HG02763 (cell line): Measurements from ENCODE around the gene PRCD.
"Not testable (repeated sequence)": the region's sequence is repeated elsewhere in the genome, so short reads cannot be mapped to it uniquely, and the experiment has no call there.

ENCODE experiments used
- ATAC-seq: cut with Tn5 transposase; IDR thresholded peaks from one replicate; pipeline ENCODE4 v1.9.1; 2021; ENCODE audit warnings: mild to moderate bottlenecking, moderate library complexity; ENCODE audit not compliant: unreplicated experiment

Gene PRCD

GRCh38 chr17:76502341-76503211 is 37.3 kb upstream of the PRCD start:
- ATAC-seq = no peak

GRCh38 chr17:76504117-76504516 is 35.7 kb upstream of the PRCD start:
- no peak for ATAC-seq

- no peak for ATAC-seq
Observed at GRCh38 chr17:76506408-76507345, 33.2 kb upstream of the PRCD start.

- not testable (repeated sequence) for ATAC-seq
Observed at GRCh38 chr17:76508472-76509063, 31.3 kb upstream of the PRCD start.

GRCh38 chr17:76510831-76511244 is 29.0 kb upstream of the PRCD start:
- no peak for ATAC-seq

- no peak for ATAC-seq
Observed at GRCh38 chr17:76511668-76512365, 28.0 kb upstream of the PRCD start.

- ATAC-seq = no peak
Observed at GRCh38 chr17:76512366-76513305, 27.2 kb upstream of the PRCD start.

GRCh38 chr17:76513306-76513692 is 26.5 kb upstream of the PRCD start:
- ATAC-seq = no peak

- not testable (repeated sequence) for ATAC-seq
Observed at GRCh38 chr17:76514355-76514754, 25.5 kb upstream of the PRCD start.

- ATAC-seq = peak; percentile 49
Observed at GRCh38 chr17:76515274-76515949, 24.4 kb upstream of the PRCD start.

GRCh38 chr17:76517638-76518038 is 22.2 kb upstream of the PRCD start:
- no peak for ATAC-seq

GRCh38 chr17:76519048-76519966 is 20.5 kb upstream of the PRCD start:
- ATAC-seq = no peak

GRCh38 chr17:76521262-76521661 is 18.6 kb upstream of the PRCD start:
- ATAC-seq = no peak

- not testable (repeated sequence) for ATAC-seq
Observed at GRCh38 chr17:76521683-76522082, 18.2 kb upstream of the PRCD start.

- no peak for ATAC-seq
Observed at GRCh38 chr17:76523084-76524037, 16.5 kb upstream of the PRCD start.

- ATAC-seq = no peak
Observed at GRCh38 chr17:76524598-76525512, 15.0 kb upstream of the PRCD start.
